GM12878 (cell line): ENCODE measurements around the gene YARS1.

Experiments used
- EGR1 ChIP-seq, 2 experiments: IDR thresholded peaks; 1 replicate in 1 of 2; 2 replicates in 1 of 2; pipeline ENCODE4 v1.6.1; 2011 to 2012; ENCODE audit warnings: low read depth in 2 of 2, low read length in 2 of 2, borderline replicate concordance in 1 of 2, mild to moderate bottlenecking in 1 of 2, moderate library complexity in 1 of 2
- EZH2 ChIP-seq: IDR thresholded peaks from 2 replicates; pipeline ENCODE4 v1.6.1; 2012; ENCODE audit warnings: low read depth, mild to moderate bottlenecking, control low read depth, inconsistent platforms, low read length, borderline replicate concordance; ENCODE audit not compliant: control insufficient read depth

DNA sequence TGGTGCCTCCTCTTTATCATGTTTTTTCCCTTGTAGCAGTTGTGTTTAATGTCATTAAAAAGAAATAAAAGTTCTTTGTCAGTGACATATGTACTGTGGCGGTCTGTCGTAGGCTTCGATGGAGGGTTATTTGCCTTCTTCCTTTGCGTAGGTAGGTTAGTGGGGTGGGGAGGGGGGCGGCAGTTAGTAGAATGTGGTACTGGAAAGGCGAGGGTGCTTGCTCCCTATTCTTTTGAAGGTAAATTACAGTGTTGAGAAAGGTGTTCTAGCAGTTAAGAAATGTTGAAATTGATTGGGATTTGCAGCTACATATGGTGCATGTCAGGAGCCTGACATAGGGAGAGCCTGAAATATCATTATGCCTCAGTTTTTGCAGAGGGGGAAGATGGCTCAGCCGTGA lies 41.6 kb upstream of the YARS1 start:
- TF ChIP-seq EGR1 (IDR thresholded peaks at IDR 0.05; ENCODE audit: borderline replicate concordance in 1 of 2, low read depth in 2 of 2, low read length in 2 of 2) = no peak
- TF ChIP-seq EZH2 = no peak
